Neural cell (in vitro differentiated cells): ENCODE measurements around the gene HIGD2B.

Source experiments
- EZH2 ChIP-seq: fragments of 200-600, 300-800 bp; shearing (Covaris generic), sonication (generic); IDR thresholded peaks from 2 replicates; pipeline ENCODE4 v1.6.1; 2014; ENCODE audit warnings: antibody characterized with exemption, low read length, borderline replicate concordance, mild to moderate bottlenecking; ENCODE audit not compliant: insufficient read depth, poor library complexity, severe bottlenecking
- POLR2AphosphoS5 ChIP-seq: IDR thresholded peaks from 2 replicates; pipeline ENCODE4 v1.6.1; 2012
- TF ChIP-seq, protein P1 (sequence below): fragments of 450-650 bp; IDR thresholded peaks from 2 replicates; pipeline ENCODE4 v1.5.1; 2014; ENCODE audit warnings: antibody characterized with exemption, mild to moderate bottlenecking, moderate library complexity; ENCODE audit not compliant: poor library complexity, severe bottlenecking

DNA sequence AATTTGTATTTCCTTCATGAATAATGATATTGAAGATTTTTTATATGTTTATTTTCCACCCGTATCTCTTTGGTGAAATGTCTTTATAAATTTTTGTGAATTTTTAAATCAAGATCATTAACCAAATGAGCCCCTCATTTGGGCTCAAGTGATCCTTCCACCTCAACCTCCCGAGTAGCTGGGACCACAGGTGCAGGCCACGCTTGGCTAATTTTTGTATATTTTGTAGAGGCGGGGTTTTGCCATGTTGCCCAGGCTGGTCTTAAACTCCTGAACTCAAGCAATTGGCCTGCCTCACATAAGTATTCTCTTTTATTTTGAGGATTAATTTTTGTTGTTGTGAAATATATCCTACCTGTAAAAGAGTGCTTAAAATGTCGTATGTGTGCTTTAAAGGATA lies 5.0 kb upstream of the HIGD2B start:
- TF ChIP-seq, protein P1, sequence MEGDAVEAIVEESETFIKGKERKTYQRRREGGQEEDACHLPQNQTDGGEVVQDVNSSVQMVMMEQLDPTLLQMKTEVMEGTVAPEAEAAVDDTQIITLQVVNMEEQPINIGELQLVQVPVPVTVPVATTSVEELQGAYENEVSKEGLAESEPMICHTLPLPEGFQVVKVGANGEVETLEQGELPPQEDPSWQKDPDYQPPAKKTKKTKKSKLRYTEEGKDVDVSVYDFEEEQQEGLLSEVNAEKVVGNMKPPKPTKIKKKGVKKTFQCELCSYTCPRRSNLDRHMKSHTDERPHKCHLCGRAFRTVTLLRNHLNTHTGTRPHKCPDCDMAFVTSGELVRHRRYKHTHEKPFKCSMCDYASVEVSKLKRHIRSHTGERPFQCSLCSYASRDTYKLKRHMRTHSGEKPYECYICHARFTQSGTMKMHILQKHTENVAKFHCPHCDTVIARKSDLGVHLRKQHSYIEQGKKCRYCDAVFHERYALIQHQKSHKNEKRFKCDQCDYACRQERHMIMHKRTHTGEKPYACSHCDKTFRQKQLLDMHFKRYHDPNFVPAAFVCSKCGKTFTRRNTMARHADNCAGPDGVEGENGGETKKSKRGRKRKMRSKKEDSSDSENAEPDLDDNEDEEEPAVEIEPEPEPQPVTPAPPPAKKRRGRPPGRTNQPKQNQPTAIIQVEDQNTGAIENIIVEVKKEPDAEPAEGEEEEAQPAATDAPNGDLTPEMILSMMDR: no peak
- no peak for TF ChIP-seq EZH2
- TF ChIP-seq POLR2AphosphoS5: no peak
